Measurements from ENCODE around the gene PID1.

Gene PID1

GRCh38 chr2:229059331-229060033, 211.6 kb downstream of the PID1 start:
- DNase-seq, result no peak

GRCh38 chr2:229057976-229058553, 213.0 kb downstream of the PID1 start:
- no peak for DNase-seq

GRCh38 chr2:229054311-229054710, 216.8 kb downstream of the PID1 start:
- DNase-seq, result no peak

GRCh38 chr2:229051798-229052197, 219.3 kb downstream of the PID1 start:
- DNase-seq, result no peak

GRCh38 chr2:229050133-229050532, 221.0 kb downstream of the PID1 start:
- no peak for DNase-seq

GRCh38 chr2:229048134-229048533, 223.0 kb downstream of the PID1 start:
- no peak for DNase-seq

- DNase-seq, result no peak
Measured at GRCh38 chr2:229045671-229046070, 225.4 kb downstream of the PID1 start.

- no peak for DNase-seq
Measured at GRCh38 chr2:229044581-229044980, 226.5 kb downstream of the PID1 start.

- no peak for DNase-seq
Measured at GRCh38 chr2:229043681-229044080, 227.4 kb downstream of the PID1 start.

- DNase-seq, result no peak
Measured at GRCh38 chr2:229042349-229042748, 228.7 kb downstream of the PID1 start.

- no peak for DNase-seq
Measured at GRCh38 chr2:229041691-229042090, 229.4 kb downstream of the PID1 start.

GRCh38 chr2:229037621-229038020, 233.5 kb downstream of the PID1 start:
- DNase-seq, result no peak

- no peak for DNase-seq
Measured at GRCh38 chr2:229033816-229034215, 237.3 kb downstream of the PID1 start.

GRCh38 chr2:229032608-229033234, 238.4 kb downstream of the PID1 start:
- no peak for DNase-seq

GRCh38 chr2:229027353-229028105, 243.6 kb downstream of the PID1 start:
- no peak for DNase-seq

- no peak for DNase-seq
Measured at GRCh38 chr2:229025653-229026052, 245.4 kb downstream of the PID1 start.

- no peak for DNase-seq
Measured at GRCh38 chr2:229022652-229023051, 248.4 kb downstream of the PID1 start.

- no peak for DNase-seq
Measured at GRCh38 chr2:229022071-229022470, 249.0 kb downstream of the PID1 start.

GRCh38 chr2:229009816-229010215, 261.3 kb downstream of the PID1 start:
- no peak for DNase-seq

- DNase-seq, result no peak
Measured at GRCh38 chr2:229003256-229003655, 267.8 kb downstream of the PID1 start.

GRCh38 chr2:229001196-229001595, 269.9 kb downstream of the PID1 start:
- DNase-seq, result no peak

GRCh38 chr2:228999326-228999725, 271.8 kb downstream of the PID1 start:
- no peak for DNase-seq

- DNase-seq, result no peak
Measured at GRCh38 chr2:228988786-228989185, 282.3 kb downstream of the PID1 start.

Data from NCI-H526 treated with DMSO at 0.1 percent for 48 hours (cell line).